ENCODE data around the gene FICD. TPM values are rescaled to one million over a fixed set of nuclear protein-coding genes. Genes with fewer than 3 reads are reported as not detected.

FICD gene
- total RNA-seq: 2.0 and 2.4 TPM in 2 replicates

DNA sequence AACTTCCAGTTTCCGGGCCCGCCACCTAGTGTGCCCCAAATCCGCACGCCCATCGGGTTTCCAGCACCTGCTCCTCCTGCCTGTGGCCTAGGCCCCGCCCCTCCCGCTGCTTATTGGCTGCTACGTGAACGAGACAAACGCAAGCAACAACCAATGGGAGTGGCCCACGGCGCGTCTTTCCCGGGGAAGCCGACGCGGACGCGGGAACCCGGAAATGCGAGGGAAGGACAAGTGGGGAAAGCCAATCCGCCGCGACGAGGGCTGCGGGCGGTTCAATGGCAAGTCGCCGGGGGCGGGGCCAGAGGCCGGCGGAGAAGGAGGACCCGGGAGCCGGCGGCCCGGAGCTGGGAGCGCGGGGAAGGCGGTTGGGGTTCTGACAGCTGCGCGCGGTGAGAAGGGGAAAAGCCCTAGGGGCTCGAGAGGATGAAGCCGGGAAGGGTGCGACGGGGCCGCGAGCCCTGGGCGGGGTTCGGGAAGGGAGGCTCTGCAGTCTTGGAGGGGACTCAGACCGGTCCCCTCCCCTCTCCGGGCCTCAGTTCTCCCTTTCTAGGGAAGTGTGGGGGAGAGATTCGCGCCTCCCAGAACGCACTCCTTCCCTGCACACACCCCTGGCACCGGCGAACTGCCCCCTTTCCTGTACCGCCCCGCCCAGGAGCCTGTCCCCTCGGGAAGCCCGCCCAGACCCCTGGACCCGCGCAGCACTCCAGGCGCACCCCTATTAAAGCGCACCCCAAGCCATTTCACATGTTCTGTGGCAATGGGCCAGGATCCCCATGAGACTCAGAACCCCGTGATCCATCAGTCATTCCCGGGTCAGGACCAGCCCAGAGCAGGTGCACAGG lies at the start of gene FICD:
Gene FICD, plus strand, starts transcription at position 305 of the 842 bp plus-strand sequence. CDS start 1,696 bp downstream, outside the sequence.

DNA sequence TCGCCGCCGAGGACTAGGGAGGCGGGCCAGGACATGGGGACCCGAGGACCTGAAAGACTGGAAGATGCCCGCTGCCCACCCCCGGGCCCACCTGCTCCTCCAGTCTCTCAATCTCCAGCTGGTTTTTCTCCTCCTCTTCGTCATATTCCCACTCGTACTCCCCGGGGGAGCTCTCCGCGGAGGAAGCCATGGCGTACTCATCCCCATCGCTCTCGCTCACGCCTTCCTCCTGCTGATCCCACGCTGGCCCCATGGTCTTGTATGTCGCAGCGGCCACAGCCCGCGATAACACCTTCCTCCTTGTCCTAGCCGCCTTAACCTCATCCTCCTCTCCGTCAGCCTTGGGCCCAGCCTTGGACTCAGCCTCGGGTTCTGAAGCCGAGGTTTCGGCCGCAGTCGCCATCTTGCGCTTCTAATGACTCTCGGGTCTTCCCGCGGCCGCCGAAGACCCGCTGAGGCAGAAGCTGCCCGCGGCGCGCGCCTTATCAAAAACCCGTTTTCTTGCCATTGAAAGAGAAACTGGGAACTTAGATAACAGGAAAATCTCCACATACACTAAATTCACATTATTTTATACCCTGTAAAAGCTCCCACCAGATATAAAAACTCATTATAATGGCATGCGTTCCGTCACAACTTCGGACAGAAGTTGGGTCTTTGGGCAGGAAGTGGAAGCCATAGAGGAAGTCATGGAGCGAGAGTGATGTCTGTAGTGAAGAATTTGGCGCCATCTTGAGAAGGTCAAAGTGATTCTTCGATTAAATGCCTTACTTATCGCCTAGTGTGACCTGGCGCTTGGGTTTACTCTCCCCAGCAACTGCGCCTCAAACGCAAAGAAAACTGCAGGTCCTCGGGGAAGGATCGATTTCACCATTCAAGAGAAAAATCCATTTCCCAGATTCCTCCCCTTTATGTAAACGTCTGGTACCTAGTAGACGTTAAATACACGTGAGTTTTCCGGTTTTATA lies 46.0 kb downstream of the FICD start, which contains the start of gene SART3:
Gene SART3, minus strand, starts transcription at position 422 of the 968 bp plus-strand sequence. Its CDS starts 19 bp downstream, at position 403.

DNA sequence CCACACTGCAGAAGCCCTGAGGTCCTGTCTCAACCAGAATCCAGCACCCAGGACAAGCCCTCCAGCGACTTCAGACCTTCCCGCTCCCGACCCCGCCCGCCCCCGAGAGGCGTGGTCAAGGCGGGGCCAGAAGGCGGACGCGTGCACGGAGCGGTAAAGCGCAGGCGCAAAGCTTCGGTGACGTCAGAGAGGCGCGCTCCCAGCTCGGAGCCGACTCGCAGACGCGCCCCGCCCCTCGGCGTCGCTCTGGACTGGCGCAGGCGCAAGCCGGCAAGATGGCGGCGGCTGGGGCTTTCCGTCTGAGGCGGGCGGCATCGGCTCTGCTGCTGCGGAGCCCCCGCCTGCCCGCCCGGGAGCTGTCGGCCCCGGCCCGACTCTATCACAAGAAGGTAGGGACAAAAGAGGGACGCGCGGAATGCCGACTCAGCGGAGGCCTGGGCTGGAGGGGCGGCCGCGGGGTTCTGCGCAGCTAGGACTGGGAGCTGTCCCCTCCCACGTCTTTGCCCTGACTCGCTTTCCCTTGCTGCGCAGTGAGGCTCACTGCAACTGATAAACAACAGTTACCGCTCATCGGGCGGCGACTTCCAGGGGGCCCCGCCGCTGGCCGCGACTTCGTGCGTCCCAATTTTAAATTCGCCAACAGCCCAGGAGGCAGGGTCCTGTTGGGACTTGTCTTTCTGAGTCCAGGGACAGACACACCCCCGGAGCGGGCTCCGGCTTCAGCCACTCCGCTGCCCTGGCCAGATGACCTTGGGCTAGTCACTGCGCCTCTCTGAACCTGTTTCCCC lies 47.5 kb downstream of the FICD start, which contains the start of gene ISCU:
Gene ISCU, plus strand, starts transcription at position 249 of the 788 bp plus-strand sequence. Its CDS starts 27 bp downstream, at position 276.

Other genes starting within 250 kb of the FICD start
- gene CMKLR1, start 176.0 kb upstream of the FICD start, total RNA-seq: 0.34 TPM in 1 of 2 replicates, not detected in the other
- gene SART3, start 45.9 kb downstream of the FICD start, total RNA-seq: 26.6 and 49.3 TPM in 2 replicates
- 125 and 139 TPM in 2 replicates for gene ISCU, start 47.3 kb downstream of the FICD start, total RNA-seq
- gene TMEM119, start 82.8 kb downstream of the FICD start, total RNA-seq: 0.08 and 0.49 TPM in 2 replicates
- gene SELPLG, start 118.6 kb downstream of the FICD start, total RNA-seq: 0.08 and 0.46 TPM in 2 replicates
- gene CORO1C, start 216.2 kb downstream of the FICD start, total RNA-seq: 77.1 and 99.5 TPM in 2 replicates

Data from hair follicular keratinocyte (primary cell).